Stimulated activated CD4-positive, alpha-beta T cell treated with anti-CD3 and anti-CD28 coated beads, Interleukin-2, amount 100 ng/mL, for 48 hours (primary cell): Measurements from ENCODE around the gene TESK2.

Experiments used
- DNase-seq, 2 donors: peaks; one replicate each; pipeline ENCODE4 v3.0.0-alpha.2; 2020

The TESK2 gene

GRCh38 chr1:45302505-45303150, 188.3 kb downstream of the TESK2 start:
- DNase-seq = no peak

DNA sequence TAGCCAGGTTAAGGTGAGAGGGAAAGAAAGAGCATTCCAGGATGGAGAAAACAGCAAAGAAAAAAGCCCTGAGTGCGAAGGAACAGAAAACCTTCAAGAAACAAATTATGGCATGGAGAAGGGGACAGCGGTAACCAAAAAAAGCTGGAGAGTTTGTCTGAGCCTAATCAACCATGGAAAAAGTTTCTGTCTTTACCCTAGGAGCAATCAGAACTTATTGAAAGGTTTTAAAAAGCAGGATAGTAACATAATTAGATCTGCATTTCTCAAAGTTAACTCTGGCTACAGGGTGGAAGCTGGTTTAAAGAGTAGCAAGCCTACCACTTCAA, 190.3 kb downstream of the TESK2 start:
- no peak for DNase-seq

GRCh38 chr1:45299981-45300668, 190.8 kb downstream of the TESK2 start:
- peak; percentile 19 to 24 for DNase-seq

GRCh38 chr1:45299296-45299695, 191.7 kb downstream of the TESK2 start:
- no peak for DNase-seq

GRCh38 chr1:45297666-45298356, 193.2 kb downstream of the TESK2 start:
- no peak for DNase-seq
